PC-9 (cell line): ENCODE results near the gene CNKSR1. TPM values are rescaled to one million over a fixed set of nuclear protein-coding genes. Genes with fewer than 3 reads are reported as not detected.

Experiments
- BruUV-seq: library from RNA; stranded (reverse); fragments of 400-500 nt; replicated peaks from 2 replicates; lab custom pipeline; 2021; lab: Mats Ljungman, UMichigan
- CTCF ChIA-PET: fragments of 300-600 bp; sonication (Branson Sonifier 250); formaldehyde crosslinking; loops from one replicate; lab custom pipeline; 2022; ENCODE audit warnings: antibody characterized with exemption; lab: Charles Lee
- POLR2A ChIA-PET: fragments of 300-600 bp; sonication (Branson Sonifier 250); formaldehyde crosslinking; loops from one replicate; lab custom pipeline; 2022; ENCODE audit warnings: antibody characterized with exemption; ENCODE audit not compliant: unreplicated experiment; lab: Charles Lee
- DNase-seq, 2 experiments: peaks; one replicate each; pipeline versions ENCODE4 v3.0.0 to v3.0.0-alpha.2; 2015 to 2022; ENCODE audit warnings: mixed read lengths in 1 of 2
- H2AFZ ChIP-seq: fragments of 200-600 bp; sonication (generic); 2 replicates; pipeline ENCODE4 v1.8.1; 2017; ENCODE audit warnings: antibody characterized with exemption
- H3F3A ChIP-seq: fragments of 200-600 bp; sonication (generic); 2 replicates; pipeline ENCODE4 v1.8.1; 2017; ENCODE audit warnings: antibody characterized with exemption, mild to moderate bottlenecking, low read depth; ENCODE audit not compliant: insufficient read depth
- H3K27ac ChIP-seq: fragments of 200-600 bp; sonication (generic); 2 replicates; pipeline ENCODE4 v1.6.1; 2016; ENCODE audit warnings: mixed run types
- H3K27me3 ChIP-seq: fragments of 200-600 bp; sonication (generic); 2 replicates; pipeline ENCODE4 v1.6.1; 2016; ENCODE audit warnings: low read depth, mixed run types; ENCODE audit not compliant: insufficient read depth
- H3K36me3 ChIP-seq: fragments of 200-600 bp; sonication (generic); 2 replicates; pipeline ENCODE4 v1.6.1; 2016; ENCODE audit warnings: low read depth, mixed run types
- H3K4me1 ChIP-seq: fragments of 200-600 bp; sonication (generic); replicated peaks from 2 replicates; pipeline ENCODE4 v1.6.1; 2016; ENCODE audit warnings: mixed run types; ENCODE audit not compliant: insufficient read depth
- H3K4me2 ChIP-seq: fragments of 200-600 bp; sonication (generic); 2 replicates; pipeline ENCODE4 v1.6.1; 2017; ENCODE audit warnings: mixed run types
- H3K4me3 ChIP-seq: fragments of 200-600 bp; sonication (generic); 2 replicates; pipeline ENCODE4 v1.6.1; 2016; ENCODE audit warnings: mixed run types
- H3K79me2 ChIP-seq: fragments of 200-600 bp; sonication (generic); 2 replicates; pipeline ENCODE4 v1.6.1; 2017; ENCODE audit warnings: low read depth, mixed run types
- H3K9me2 ChIP-seq: fragments of 200-600 bp; sonication (generic); 2 replicates; pipeline ENCODE4 v1.8.1; 2017; ENCODE audit warnings: mild to moderate bottlenecking; ENCODE audit not compliant: insufficient read depth
- H3K9me3 ChIP-seq: fragments of 200-600 bp; sonication (generic); 2 replicates; pipeline ENCODE4 v1.8.1; 2016; ENCODE audit warnings: low read depth; ENCODE audit not compliant: insufficient read depth
- H4K20me1 ChIP-seq: fragments of 200-600 bp; sonication (generic); 2 replicates; pipeline ENCODE4 v1.8.1; 2017; ENCODE audit not compliant: insufficient read depth
- EZH2 ChIP-seq: fragments of 200-600 bp; sonication (generic); IDR thresholded peaks from 2 replicates; pipeline ENCODE4 v1.8.0; 2017; ENCODE audit warnings: antibody characterized with exemption, low read depth
- intact Hi-C: fragments of 100-400 bp; cut with micrococcal nuclease; formaldehyde crosslinking; loops from one replicate; pipeline ENCODE4 v1.10.0; 2022; ENCODE audit not compliant: unreplicated experiment
- total RNA-seq: library from RNA; stranded (reverse); gene quantifications from 2 replicates; pipeline ENCODE4 v1.2.3, GENCODE V29; 2021
- TF ChIP-seq, protein P1 (sequence below): fragments of 200-600 bp; sonication (generic); conservative IDR thresholded peaks from 2 replicates; pipeline ENCODE4 v1.6.1; 2017; ENCODE audit warnings: mixed run types, antibody characterized with exemption, mild to moderate bottlenecking, moderate library complexity

CNKSR1 gene
- total RNA-seq, 1 experiment from 2014 or later = 33.4 TPM

DNA sequence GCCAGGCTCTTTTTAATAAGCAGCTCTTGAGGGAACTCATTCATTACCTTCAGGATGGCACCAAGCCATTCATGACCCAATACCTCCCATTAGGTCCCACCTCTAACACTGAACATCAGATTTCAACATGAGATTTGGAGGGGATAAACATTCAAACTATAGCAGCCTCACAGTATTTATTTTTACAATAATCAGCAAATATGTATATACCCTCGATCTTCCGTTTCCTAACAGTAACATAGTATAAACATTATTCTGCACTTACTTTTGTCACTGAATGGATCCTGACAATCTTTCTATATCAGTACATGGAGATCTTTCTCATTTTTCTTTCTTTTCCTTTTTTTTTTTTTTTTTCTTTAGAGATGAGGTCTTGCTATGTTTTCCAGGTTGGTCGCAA is 18.5 kb downstream of the CNKSR1 start:
- Histone ChIP-seq H4K20me1 (no peaks in the 10 kb centered on the region), H3K79me2 (no peaks in the 10 kb centered on the region), H3K27me3 (no peaks in the 10 kb centered on the region), H3K9me3 (no peaks in the 10 kb centered on the region), H3F3A (no peaks in the 10 kb centered on the region), H3K9me2 (no peaks in the 10 kb centered on the region), H3K36me3 (no peaks in the 10 kb centered on the region), H2AFZ (no peak overlapping the region), H3K4me3 (no peak overlapping the region), H3K4me1 (no peaks in the 10 kb centered on the region), H3K27ac (no peak overlapping the region), H3K4me2 (no peak overlapping the region)
- no TSS peak for BruUV-seq
- POLR2A ChIA-PET = no interaction called here
- intact Hi-C loops = no loop called here
- CTCF ChIA-PET = interaction anchor here (0.7 kb wide), 1 partner anchor 10 kb away, joined by 22 read pairs; no protein-coding TSS in a partner anchor
- no peak for TF ChIP-seq EZH2
- TF ChIP-seq, protein P1, sequence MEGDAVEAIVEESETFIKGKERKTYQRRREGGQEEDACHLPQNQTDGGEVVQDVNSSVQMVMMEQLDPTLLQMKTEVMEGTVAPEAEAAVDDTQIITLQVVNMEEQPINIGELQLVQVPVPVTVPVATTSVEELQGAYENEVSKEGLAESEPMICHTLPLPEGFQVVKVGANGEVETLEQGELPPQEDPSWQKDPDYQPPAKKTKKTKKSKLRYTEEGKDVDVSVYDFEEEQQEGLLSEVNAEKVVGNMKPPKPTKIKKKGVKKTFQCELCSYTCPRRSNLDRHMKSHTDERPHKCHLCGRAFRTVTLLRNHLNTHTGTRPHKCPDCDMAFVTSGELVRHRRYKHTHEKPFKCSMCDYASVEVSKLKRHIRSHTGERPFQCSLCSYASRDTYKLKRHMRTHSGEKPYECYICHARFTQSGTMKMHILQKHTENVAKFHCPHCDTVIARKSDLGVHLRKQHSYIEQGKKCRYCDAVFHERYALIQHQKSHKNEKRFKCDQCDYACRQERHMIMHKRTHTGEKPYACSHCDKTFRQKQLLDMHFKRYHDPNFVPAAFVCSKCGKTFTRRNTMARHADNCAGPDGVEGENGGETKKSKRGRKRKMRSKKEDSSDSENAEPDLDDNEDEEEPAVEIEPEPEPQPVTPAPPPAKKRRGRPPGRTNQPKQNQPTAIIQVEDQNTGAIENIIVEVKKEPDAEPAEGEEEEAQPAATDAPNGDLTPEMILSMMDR = no peak
- DNase-seq = no peak

DNA sequence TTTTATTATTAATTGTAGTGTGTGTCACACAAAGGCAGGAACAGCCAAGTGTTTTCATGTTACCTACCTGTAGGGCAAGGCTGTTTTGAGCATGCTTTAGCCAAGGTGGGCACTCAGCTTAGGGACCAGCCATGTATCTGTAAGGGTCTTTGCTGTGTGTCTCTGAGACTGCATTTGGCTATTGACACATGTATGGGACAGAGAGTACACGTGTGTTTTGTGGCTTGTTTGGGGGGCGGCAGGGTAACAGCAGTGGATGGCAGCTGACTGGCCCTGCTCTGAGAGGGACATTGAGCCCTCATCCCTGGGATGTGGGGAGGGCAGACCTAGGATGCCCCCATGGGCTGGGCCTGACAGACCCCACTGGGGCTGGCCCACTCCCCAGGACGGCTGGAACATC is 20.0 kb downstream of the CNKSR1 start:
- Histone ChIP-seq H3K4me3 (no peak overlapping the region), H3K9me2 (no peaks in the 10 kb centered on the region), H3F3A (no peaks in the 10 kb centered on the region), H3K79me2 (no peaks in the 10 kb centered on the region), H3K4me2 (no peak overlapping the region), H3K4me1 (no peaks in the 10 kb centered on the region), H4K20me1 (no peaks in the 10 kb centered on the region), H3K27ac (no peak overlapping the region), H2AFZ (no peak overlapping the region), H3K27me3 (no peaks in the 10 kb centered on the region), H3K9me3 (no peaks in the 10 kb centered on the region), H3K36me3 (no peaks in the 10 kb centered on the region)
- POLR2A ChIA-PET = no interaction called here
- DNase-seq = no peak
- no TSS peak for BruUV-seq
- CTCF ChIA-PET = no interaction called here
- intact Hi-C loops = no loop called here
- no peak for TF ChIP-seq EZH2
- TF ChIP-seq, protein P1 = no peak

DNA sequence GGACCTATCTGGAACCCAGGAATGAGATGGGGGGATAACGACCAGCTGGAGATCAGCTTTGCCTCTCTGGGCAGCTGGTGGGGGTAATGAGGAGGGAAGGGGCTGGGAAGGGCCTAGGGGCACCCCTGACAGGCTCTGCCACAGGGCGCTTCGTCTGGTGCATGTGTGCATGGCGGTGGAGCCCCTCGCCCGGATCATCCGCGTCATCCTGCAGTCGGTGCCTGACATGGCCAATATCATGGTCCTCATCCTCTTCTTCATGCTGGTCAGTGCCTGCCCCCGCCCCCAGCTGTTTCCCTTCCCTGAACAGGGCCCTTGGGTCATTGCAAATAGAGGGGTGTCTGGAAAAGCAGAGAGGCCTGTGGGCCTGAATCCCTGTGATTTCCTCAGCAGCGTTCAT is 20.5 kb downstream of the CNKSR1 start:
- no peak for TF ChIP-seq EZH2
- TF ChIP-seq, protein P1 = no peak
- Histone ChIP-seq H3K9me3 (no peaks in the 10 kb centered on the region), H4K20me1 (no peaks in the 10 kb centered on the region), H3K4me1 (no peaks in the 10 kb centered on the region), H3K4me2 (no peak overlapping the region), H3K4me3 (no peak overlapping the region), H3K27ac (no peak overlapping the region), H3K79me2 (no peaks in the 10 kb centered on the region), H3F3A (no peaks in the 10 kb centered on the region), H2AFZ (no peak overlapping the region), H3K27me3 (0 out of 2 replicates have a peak, but pooled peaks cover 3% of the 10 kb centered on the region), H3K9me2 (no peaks in the 10 kb centered on the region), H3K36me3 (no peaks in the 10 kb centered on the region)
- no TSS peak for BruUV-seq
- ChIA-PET POLR2A (no interaction called here), CTCF (no interaction called here)
- no peak for DNase-seq
- intact Hi-C loops = no loop called here
